Stimulated activated CD4-positive, alpha-beta T cell treated with anti-CD3 and anti-CD28 coated beads, Interleukin-15, amount 100 ng/mL, for 24 hours (primary cell): ENCODE measurements around the gene COMTD1.
A peak's percentile ranks its signal among the peaks of the same experiment; 100 is the strongest.
"Not testable (repeated sequence)": the region's sequence is repeated elsewhere in the genome, so short reads cannot be mapped to it uniquely, and the experiment has no call there.

Experiments
- DNase-seq: peaks from one replicate; pipeline ENCODE4 v3.0.0-alpha.2; 2020

The COMTD1 gene

DNA sequence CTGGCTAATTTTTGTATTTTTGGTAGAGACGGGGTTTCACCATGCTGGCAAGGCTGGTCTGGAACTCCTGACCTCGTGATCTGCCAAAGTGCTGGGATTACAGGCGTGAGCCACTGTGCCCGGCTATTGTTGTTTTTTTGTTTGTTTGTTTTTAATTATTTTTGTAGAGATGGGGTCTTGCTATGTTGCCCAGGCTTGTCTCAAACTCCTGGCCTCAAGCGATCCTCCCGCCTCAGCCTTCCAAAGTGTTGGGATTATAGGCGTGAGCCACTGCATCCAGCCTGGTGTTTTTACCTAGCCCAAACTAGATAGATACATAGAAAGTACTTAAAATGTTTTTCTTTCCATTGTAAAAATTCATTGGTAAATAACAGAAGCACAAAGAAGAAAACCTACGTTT lies 14.3 kb downstream of the COMTD1 start:
- DNase-seq: not testable (repeated sequence)

DNA sequence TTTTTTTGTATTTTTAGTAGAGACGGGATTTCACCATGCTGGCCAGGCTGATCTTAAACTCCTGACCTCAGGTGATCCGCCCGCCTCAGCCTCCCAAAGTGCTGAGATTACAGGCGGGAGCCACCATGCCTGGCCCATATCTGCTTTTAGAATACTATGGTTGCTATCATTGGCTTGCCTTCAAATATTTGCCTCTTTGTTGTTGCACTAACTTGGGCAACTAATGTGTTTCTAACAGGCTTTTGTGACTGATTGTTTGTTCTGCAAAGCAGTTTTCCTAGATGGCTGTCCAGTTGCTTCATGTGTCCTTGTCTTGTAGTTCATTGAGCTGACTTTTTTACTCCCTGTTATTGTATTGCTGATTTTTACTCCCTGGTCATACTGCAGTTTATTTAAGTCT lies 15.5 kb downstream of the COMTD1 start:
- DNase-seq: no peak

DNA sequence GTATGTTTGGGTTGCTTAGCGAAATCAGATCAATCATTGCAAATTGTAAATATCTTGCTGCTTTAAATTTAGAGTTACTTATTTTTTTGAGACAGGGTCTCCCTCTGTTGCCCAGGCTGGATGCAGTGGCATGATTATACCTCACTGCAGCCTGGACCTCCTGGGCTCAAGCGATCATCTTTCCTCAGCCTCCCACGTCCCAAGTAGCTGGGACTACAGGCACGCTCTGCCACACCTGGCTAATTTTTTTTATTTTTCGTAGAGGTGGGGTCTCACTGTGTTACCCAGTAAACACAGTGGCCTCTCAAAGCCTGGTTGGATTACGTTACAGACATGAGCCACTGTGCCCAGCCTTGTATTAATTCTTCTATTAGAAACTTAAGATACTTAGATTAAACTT lies 23.4 kb downstream of the COMTD1 start:
- no peak for DNase-seq

DNA sequence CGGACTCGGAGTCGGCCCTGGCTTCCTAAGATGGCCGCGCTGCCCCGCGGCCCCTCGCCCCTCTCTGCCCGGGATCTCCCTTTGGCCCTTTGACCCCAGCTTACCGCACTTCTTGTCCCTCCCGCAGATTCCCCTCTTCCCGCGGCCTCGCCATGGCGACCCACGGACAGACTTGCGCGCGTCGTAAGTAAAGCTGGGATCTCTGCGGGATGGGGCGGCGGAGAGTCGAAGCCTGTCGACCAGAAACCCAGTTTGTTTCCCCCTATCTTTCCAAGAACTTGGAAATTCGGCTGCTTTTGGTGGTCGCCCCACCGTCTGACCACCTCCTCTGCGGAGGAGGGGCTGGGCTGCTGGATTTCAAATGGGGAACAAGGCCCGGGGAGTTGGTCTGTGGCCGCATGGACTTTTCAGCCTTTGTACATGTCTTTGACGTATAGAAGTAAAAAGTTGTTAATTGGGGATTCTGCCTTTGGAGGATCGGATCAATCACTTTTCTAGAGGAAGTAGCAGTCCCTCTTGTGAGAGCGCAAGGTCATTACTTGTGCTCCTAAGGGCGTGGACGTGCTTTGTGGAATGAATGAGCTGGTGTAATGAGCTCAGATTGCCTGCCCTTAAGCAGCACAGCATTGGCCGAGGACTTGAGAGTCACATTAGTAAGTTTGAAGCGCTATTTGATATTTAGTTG lies 24.6 kb downstream of the COMTD1 start:
- peak; percentile 52 for DNase-seq

DNA sequence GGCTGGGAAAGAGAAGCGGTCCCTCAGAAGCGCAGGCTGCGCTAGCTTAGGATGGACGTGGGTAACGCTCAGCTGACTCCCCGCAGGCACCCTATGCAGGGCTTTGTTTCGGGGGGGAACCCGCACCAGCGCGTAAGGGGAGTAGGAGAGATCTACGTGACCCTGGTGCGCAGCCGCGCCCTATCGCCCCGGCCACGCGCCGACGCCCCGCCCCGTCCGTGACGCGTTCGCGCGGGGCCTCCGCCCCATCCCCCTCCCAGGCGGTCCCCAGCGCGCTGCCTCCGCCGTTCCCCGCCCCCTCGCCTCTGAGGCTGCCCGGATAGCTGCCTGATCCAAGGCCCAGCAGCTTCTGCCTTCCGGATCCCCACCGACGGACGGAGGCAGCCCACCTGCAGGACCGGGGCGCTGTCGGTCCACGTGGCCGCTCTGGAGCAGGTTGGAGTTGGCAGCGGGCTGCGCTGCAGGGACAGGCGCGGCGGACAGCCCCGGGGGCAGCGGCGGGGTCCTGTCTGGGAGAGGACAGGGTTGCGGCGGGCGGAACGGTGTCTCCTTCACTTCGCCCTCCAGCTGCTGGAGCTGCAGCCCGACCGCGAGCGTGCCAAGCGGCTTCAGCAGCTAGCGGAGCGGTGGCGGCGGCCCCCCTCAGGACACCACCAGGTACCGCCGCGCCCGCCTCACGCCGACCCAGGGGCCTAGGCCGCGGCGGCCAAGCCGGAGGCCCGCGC lies 25.3 kb downstream of the COMTD1 start, which contains the start of gene VDAC2:
VDAC2 (plus strand) TSS at position 515 of the 725 bp plus-strand sequence. CDS start 363 bp downstream, outside the sequence.
- peak; percentile 93 for DNase-seq

DNA sequence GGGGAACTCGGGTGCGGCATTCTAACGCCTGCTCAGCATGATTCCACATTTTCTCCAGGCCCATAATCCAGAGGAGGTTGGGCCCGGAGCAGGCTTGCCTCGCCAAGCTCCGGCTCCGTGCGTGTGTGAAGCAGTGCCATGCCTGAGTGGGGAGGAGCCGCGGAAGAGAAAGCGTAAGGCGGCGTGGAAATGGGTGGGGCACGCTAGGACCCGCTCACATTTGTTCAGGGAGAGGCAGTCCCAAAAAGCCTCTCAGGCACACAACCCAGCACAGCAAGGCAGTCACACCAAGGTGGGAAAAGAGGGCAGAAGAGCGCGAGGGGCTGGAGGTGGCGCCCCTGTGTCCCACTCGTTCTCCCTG lies 25.9 kb downstream of the COMTD1 start:
- DNase-seq: peak; percentile 84

DNA sequence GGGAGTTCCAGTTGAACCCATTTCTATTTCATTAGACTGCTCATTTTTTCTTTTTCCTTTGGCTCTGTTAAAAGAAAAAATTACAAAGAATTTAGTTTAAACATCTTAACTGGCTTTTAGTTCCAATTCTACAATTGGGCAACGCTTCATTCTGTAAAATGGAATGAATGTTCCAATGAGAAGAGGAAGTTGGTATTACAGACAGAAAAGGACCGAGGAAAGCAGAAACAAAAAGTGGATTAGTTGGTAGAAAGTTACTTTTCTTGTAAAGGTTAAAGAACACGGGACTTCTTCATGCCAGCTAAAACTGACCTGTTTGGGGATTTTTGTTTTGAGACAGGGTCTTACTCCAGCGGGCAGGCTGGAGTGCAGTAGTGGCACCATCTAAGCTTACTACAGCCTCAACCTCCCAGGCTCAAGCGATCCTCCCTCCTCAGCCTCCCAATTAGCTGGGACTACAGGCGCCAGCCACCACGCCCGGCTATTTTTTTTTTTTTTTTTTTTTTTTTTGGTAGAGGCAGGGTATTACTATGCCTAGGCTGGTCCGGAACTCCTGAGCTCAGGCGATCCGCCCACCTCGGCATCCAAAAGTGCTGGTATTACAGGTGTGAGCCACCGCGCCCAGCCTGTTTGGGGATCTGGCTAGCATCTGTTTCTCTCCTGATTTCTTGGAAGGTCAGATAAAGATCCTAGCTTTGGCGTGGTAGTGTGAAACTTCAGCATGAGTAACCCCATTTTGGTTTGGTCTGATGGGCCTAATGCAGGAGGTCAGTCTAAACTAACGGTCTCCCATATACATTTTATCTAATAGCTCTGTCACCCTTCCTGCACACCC lies 26.5 kb downstream of the COMTD1 start:
- peak; percentile 35 for DNase-seq

DNA sequence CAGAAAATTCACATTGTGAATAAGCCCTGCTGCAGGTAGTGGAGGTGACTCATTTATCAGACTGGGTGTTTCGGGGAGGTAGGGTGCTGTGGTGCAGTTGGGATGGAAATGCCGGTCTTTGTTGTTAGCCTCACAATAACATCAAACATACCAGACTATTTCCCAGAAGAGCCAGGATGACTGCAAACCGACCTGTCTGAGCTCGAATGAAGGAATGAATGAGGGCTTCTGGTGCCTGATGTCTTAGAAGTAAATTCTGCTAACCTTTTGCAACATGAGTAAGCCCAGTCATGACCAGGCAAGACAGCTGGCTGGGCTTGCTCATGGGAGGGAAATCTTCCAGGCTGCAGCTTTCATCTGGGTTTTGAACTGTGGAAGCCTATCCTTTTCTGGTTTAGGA lies 27.6 kb downstream of the COMTD1 start:
- peak; percentile 10 for DNase-seq

DNA sequence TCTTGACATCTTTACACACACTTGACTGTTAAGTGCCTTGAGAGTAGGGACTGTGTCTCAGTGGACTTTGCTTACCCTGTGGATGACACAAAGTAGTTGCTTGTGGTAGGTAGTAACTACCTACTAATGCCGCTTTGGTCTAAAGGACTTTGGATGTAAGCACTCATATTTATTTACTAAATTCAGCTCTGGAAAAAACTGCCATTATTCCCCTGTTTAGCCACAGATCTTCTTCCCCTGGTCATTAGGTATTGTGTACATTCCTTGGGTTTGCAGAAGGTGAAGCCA lies 28.0 kb downstream of the COMTD1 start:
- no peak for DNase-seq

DNA sequence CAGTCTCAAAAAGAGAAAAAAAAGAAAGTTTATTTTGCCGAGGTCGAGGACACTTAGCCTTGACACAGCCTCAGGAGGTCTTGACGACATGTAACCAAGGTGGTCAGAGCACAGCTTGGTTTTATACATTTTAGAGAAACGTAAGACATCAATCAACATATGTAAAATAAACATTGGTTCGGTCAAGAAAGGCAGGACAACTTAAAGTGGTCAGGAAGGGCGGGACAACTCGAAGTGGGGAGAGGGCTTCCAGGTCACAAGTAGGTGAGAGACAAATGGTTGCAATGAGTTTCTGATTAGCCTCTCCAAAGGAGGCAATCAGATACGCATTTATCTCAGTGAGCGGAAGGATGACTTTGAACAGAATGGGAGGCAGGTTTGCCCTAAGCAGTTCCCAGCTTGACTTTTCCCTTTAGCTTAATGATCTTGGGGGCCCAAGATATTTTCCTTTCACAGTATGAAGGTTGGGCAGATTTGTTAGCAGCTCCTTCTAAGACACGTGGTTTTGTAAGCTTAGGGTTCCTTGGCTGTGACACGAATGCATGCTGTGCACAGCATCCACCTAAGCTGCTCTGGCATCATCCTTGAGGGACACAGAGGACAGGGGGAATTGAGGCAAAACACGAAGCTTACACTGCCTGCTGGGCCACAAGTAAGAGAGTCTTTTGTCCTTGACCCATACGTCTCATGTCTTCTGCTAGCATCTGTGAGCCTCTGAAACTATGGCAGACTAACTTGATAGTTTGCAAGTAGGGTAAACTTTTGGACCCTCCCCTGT lies 28.5 kb downstream of the COMTD1 start:
- no peak for DNase-seq

DNA sequence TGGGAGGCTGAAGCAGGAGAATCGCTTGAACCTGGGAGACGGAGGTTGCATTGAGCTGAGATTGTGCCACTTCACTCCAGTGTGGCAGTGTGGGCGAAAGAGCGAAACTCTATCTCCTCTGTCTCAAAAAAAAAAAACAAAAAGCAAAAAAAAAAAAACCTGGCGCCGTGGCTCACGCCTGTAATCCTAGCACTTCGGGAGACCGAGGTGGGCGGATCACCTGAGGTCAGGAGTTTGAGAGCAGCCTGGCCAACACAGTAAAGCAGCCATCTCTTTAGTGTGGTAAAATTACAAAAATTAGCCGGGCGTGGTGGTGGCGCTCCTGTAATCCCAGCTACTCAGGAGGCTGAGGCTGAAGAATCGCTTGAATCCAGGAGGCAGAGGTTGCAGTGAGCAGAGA lies 29.1 kb downstream of the COMTD1 start:
- not testable (repeated sequence) for DNase-seq

DNA sequence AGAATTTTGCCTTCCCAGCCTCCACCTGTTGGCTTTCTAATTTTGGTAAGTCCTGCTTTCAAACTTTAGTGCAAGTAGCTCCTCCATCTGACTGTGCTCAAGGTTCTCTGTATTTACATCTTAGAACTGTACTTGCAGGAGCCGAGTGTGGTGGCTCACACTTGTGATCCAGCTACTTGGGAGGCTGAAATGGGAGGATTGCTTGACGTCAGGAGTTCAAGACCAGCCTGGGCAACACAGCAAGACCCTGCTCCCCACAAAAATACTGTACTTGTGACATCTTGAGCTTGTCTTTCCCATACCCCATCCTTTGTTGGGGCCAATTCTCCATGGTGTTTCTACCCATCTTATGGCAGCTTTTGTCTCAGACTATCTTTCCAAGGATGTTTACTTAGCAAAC lies 29.8 kb downstream of the COMTD1 start:
- no peak for DNase-seq

DNA sequence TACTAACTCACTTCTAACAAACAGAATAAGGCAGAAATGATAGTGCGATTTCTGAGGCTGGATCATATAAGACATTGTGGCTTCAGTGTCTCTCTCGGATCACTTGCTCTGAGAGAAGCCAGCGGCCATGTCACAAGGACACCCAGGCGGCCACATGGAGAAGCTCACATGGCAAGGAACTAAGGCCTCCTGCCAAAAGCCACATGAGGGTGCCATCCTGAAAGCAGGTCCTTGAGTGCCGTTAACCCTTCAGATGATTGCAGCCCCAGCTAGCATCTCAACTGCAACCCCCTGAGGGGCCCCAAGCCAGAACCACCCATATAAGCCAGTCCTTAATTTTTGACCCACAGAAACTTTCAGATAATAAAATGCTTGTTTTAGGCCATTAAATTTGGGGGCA lies 32.0 kb downstream of the COMTD1 start:
- no peak for DNase-seq

DNA sequence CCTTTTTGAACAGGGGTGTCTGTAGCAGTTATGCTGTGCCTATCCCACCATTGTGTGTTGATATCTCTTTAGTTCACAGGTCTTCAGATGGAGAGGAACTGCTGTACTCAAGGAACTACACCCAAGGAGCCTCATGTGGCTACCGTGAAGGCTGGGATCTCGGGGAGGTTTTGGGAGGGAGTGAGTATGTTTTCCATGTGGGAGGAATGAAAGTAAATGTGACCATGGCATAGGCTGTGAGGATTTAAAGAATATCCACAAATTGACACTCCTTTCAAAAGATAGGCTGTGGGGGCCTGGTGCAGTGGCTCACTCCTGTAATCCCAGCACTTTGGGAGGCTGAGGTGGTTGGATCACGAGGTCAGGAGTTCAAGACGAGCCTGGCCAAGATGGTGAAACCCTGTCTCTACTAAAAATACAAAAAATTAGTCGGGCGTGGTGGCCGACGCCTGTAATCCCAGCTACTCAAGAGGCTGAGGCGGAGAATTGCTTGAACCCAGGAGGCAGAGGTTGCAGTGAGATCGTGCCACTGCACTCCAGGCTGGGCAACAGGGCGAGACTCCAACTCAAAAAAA lies 32.6 kb downstream of the COMTD1 start:
- not testable (repeated sequence) for DNase-seq

DNA sequence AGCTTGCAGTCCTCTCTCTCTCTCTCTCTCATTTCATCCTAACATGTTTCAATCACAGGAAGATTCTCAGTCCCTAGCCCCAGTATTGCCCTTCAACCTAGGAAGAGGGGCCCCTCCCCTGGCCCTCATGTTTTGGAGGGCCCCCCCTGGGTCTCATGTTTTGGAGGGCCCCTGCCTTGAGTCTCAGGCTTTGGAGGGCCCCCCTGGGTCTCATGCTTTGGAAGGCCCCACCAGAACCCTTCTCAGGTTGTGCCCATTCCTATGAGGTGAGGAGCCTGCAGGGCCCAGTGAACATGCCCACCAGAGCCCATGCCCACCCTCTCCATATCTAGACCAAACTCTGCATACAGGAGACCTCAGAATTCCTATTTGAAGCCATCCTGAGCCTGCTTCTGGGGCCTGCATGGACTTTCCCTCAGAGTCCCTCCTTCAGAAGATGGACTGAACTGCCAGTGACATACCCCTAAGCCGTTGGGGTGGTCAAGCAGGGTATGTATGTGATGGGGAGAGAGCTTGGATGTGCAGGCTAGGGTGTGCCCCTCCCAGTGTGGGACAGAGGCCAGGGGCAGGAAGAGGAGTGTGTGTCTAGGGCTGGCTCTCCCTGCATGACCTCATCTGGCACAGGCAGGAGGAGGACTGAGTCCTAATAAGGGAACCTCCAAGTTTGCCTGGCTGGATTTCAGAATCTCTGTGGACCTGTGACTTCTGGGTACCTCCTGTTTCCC lies 33.3 kb downstream of the COMTD1 start:
- DNase-seq: no peak

DNA sequence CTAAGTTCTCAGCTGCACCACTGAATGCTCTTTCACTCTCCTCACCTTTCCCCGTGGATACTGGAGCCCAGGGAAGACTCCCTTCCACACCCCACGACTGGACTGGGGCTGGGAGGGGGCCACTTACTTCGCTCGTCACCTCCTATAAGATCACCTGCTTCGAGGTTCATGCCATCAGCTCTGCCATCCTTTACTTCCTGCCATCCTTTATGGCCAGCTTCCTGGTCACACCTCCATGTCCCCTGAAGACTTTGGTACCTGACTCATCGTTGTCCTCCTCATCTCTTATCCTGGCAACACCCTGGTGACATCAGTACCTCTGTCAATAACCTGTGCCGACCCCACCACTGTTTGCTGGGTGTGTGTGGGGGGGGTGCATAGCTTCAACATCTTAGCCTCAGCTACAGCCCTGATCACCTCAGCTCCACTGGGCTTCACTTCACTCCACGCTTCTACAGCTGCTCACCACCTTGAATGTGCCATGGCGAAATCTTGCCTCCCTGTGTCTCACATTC lies 33.9 kb downstream of the COMTD1 start:
- DNase-seq: no peak

DNA sequence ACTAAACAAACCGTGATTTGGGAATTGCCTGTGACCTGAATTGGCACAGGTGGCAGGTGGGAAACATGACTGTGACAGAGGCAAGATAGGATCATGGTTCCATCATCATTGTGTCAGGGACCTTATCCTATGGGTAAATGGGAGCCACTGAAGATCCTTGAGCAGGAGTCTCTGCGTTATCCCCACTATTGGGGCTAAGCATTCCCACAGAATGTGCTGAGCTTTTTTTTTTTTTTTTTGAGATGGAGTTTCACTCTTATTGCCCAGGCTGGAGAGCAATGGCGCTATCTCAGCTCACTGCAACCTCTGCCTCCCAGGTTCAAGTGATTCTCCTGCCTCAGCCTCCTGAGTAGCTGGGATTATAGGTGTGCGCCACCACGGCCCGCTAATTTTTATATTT lies 35.8 kb downstream of the COMTD1 start:
- not testable (repeated sequence) for DNase-seq

DNA sequence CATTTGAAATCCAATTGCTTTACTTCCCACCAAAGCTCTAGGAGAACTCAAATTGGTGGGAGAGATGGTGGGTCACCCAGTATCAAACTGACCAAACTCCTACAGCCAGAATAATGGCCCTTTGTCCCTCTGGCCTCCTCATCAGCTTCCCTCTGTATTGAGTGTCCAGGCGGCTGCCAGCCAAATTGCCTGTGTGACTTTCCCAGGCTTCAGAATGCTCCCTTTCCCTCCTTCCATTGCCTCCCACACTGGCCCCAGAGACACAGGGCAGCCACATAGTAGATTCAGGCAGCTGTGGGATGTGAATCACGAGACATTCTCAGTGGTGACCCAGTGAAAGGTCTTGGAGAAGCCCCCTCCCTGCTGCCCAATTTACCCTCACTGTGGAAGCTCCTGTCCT lies 37.9 kb downstream of the COMTD1 start:
- DNase-seq: no peak

DNA sequence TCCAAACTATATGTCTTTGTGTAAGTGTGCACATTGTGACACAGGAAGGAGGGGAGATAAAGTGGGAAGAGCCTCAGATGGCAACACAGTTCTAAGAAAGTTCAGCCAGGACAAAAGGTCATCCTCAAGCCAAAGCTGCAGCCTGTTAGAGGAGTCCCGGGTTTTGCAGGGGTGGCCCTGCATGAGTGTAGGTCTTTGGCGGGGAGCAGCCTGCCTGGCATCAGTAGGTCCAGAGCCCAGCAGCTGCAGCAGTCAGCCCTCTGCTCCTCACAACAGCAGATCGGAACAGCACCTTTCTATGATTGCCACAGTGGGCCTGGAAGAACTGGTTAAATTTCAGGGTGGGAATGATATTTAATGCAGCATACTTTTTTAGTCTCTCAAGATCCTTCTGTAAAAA lies 38.7 kb downstream of the COMTD1 start:
- no peak for DNase-seq

DNA sequence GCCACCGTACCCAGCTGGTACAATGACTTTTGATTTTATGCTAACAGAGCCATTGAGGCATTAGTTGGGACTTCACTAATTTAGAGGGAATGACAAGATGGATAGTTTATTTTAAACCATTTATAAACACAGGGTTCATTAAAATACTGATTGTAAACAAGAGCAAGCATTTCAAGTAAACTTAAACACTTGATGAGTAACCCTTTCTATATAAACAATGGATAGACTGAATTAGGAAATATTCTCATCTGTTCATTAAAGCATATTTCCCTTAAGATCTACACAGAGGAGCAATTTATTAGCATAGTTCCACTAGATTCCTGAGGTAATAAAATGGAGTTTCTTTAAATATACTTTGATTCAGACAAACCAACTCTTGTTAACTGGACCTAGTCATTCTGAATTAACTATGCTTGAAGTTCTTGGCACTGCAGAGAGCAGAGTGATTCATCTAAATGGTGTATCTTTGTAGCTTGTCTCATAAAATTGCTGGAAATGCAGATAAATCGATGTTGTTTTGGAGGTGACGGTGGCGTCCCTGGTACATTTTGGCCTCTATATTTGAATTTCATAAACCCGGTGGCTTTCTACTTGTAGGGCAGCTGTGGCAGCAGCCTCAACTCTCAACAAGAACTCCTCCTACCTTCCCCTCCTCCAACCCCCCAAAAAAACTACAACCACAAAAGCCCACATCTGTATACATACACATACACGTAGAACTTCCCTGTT lies 40.6 kb downstream of the COMTD1 start:
- DNase-seq: no peak

DNA sequence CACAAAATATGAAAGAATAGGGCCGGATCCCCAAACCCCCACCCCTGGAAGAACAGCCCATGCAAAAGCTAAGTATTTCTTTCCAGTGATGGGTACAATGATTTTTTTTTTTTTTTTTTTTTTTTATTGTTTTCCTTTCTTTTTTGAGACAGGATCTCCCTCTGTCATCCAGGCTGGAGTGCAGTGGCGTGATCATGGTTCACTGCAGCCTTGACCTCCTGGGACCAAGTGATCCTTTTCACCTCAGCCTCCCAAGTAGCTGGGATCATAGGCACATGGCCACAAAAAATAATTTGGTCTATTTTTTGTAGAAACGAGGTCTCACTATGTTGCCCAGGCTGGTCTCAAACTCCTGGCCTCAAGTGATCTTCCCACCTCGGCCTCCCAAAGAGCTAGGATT lies 41.1 kb downstream of the COMTD1 start:
- not testable (repeated sequence) for DNase-seq
